Activated T-cell treated with anti-CD3 and anti-CD28 coated beads, Interleukin-2, amount 50 U/mL, for 4 hours (primary cell): ENCODE results near the gene MORC2. TPM values are rescaled to one million over a fixed set of nuclear protein-coding genes. Genes with fewer than 3 reads are reported as not detected.

ENCODE experiments used
- ATAC-seq, 2 donors: fragments of 200-7000 bp; cut with Tn5 transposase; one replicate each; pipeline ENCODE4 v1.10.0; 2021
- DNase-seq: peaks from one replicate; pipeline ENCODE4 v3.0.0-alpha.2; 2020
- H3K27me3 Mint-ChIP-seq: one replicate; pipeline ENCODE4 v1.8.0; 2021; ENCODE audit warnings: low read depth, mixed read lengths
- H3K36me3 Mint-ChIP-seq: one replicate; pipeline ENCODE4 v1.8.0; 2022; ENCODE audit warnings: mixed read lengths; ENCODE audit not compliant: insufficient read depth
- H3K4me1 Mint-ChIP-seq: one replicate; pipeline ENCODE4 v1.8.0; 2021; ENCODE audit warnings: low read depth, mixed read lengths
- H3K4me3 Mint-ChIP-seq: one replicate; pipeline ENCODE4 v1.8.0; 2021; ENCODE audit warnings: mild to moderate bottlenecking, moderate library complexity, mixed read lengths
- H3K9me3 Mint-ChIP-seq: one replicate; pipeline ENCODE4 v1.8.0; 2021; ENCODE audit warnings: mixed read lengths
- total RNA-seq, 3 donors: library from RNA; stranded (reverse); gene quantifications; one replicate each; pipeline ENCODE4 v1.2.1, GENCODE V29; 2021

Gene MORC2
- total RNA-seq, 3 donors from 2014 or later, result 26.9 to 27.7 (median 27.6) TPM

DNA sequence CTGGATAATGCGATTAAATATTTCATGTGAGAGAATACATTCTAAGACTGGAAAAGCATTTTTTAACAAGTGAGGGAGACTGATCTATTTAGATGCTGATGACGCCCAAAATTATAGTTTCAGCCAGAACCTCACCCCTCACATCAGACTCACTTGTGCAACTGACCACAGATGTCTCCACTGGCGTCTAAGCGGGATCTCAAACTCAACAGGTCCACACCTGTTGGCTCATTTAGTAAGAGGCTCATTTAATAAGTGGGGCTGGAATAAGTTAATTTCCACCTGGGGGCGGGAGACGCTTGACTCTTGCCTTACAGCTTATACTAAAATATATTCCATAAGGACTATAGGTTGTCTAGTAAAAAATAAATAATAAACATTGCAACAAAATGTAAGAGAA, 47.5 kb downstream of the MORC2 start:
- H3K4me1 Mint-ChIP-seq, result peaks cover 13% of the 10 kb centered on the region
- DNase-seq (no peak), ATAC-seq (no peak)
- no peaks in the 10 kb centered on the region for H3K9me3 Mint-ChIP-seq
- H3K36me3 Mint-ChIP-seq, result peaks cover 6% of the 10 kb centered on the region
- no peaks in the 10 kb centered on the region for H3K27me3 Mint-ChIP-seq
- H3K4me3 Mint-ChIP-seq, result peak overlapping the region; percentile 78

- peak overlapping the region; percentile 48 for H3K4me3 Mint-ChIP-seq
- H3K27me3 Mint-ChIP-seq, result no peaks in the 10 kb centered on the region
- ATAC-seq, result peak; percentile 76 to 78
- no peaks in the 10 kb centered on the region for H3K9me3 Mint-ChIP-seq
- peak; percentile 86 for DNase-seq
- peaks cover 6% of the 10 kb centered on the region for H3K36me3 Mint-ChIP-seq
- H3K4me1 Mint-ChIP-seq, result peaks cover 13% of the 10 kb centered on the region
Measured at GRCh38 chr22:30920407-30920806, 48.2 kb downstream of the MORC2 start.

DNA sequence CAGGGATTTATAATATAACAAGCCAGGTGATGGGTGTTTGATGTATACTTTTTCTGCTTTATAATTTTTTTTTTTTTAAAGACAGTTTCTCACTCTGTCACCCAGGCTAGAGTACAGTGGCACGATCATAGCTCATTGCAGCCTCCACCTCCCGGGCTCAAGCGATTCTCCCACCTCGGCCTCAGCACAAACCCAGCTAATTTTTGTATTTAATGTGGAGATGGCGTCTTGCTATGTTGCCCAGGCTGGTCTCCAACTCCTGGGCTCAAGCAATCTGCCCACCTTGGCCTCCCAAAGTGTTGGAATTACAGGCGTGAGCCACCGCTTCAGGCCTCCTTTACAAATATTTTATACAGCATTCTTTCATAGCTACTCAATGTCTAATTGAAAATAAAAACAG, 48.6 kb downstream of the MORC2 start:
- no peaks in the 10 kb centered on the region for H3K9me3 Mint-ChIP-seq
- no peak overlapping the region for H3K4me3 Mint-ChIP-seq
- ATAC-seq, result no peak
- no peaks in the 10 kb centered on the region for H3K27me3 Mint-ChIP-seq
- H3K36me3 Mint-ChIP-seq, result peaks cover 6% of the 10 kb centered on the region
- peaks cover 13% of the 10 kb centered on the region for H3K4me1 Mint-ChIP-seq
- DNase-seq, result no peak

DNA sequence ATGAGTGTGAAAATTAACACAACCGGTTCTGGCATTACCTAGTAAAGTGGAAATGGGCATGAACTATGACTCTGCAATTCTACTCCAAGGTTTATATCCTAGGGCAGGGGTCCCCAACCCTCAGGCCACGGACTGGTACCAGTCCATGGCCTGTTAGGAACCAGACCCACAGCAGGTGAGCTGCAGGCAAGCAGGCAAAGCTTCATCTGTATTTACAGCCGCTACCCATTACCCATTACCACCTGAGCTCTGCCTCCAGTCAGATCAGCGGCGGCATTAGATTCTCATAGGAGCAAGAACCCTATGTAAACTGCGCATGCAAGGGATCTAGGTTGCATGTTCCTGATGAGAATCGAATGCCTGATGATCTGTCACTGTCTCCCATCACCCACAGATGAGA, 49.8 kb downstream of the MORC2 start:
- ATAC-seq (no peak), DNase-seq (no peak)
- Mint-ChIP-seq H3K27me3 (no peaks in the 10 kb centered on the region), H3K4me3 (no peak overlapping the region), H3K36me3 (no peaks in the 10 kb centered on the region), H3K4me1 (peaks cover 13% of the 10 kb centered on the region), H3K9me3 (no peaks in the 10 kb centered on the region)

GRCh38 chr22:30910358-30910757, 58.2 kb downstream of the MORC2 start:
- no peaks in the 10 kb centered on the region for H3K27me3 Mint-ChIP-seq
- no peaks in the 10 kb centered on the region for H3K4me1 Mint-ChIP-seq
- no peak for DNase-seq
- H3K9me3 Mint-ChIP-seq, result no peaks in the 10 kb centered on the region
- H3K36me3 Mint-ChIP-seq, result peaks cover 15% of the 10 kb centered on the region
- no peak for ATAC-seq
- H3K4me3 Mint-ChIP-seq, result no peak overlapping the region

- ATAC-seq, result no peak
- peaks cover 16% of the 10 kb centered on the region for H3K36me3 Mint-ChIP-seq
- no peaks in the 10 kb centered on the region for H3K27me3 Mint-ChIP-seq
- no peaks in the 10 kb centered on the region for H3K4me1 Mint-ChIP-seq
- DNase-seq, result no peak
- H3K4me3 Mint-ChIP-seq, result no peak overlapping the region
- no peaks in the 10 kb centered on the region for H3K9me3 Mint-ChIP-seq
Measured at GRCh38 chr22:30909306-30909705, 59.3 kb downstream of the MORC2 start.

GRCh38 chr22:30908051-30908461, 60.5 kb downstream of the MORC2 start:
- no peaks in the 10 kb centered on the region for H3K9me3 Mint-ChIP-seq
- ATAC-seq, result no peak
- H3K27me3 Mint-ChIP-seq, result no peaks in the 10 kb centered on the region
- DNase-seq, result no peak
- peaks cover 22% of the 10 kb centered on the region for H3K36me3 Mint-ChIP-seq
- no peak overlapping the region for H3K4me3 Mint-ChIP-seq
- H3K4me1 Mint-ChIP-seq, result peaks cover under 1% of the 10 kb centered on the region

- DNase-seq, result no peak
- Mint-ChIP-seq H3K9me3 (no peaks in the 10 kb centered on the region), H3K36me3 (peaks cover 26% of the 10 kb centered on the region), H3K27me3 (no peaks in the 10 kb centered on the region), H3K4me1 (peaks cover 4% of the 10 kb centered on the region), H3K4me3 (no peak overlapping the region)
- no peak for ATAC-seq
Measured at GRCh38 chr22:30906946-30907345, 61.6 kb downstream of the MORC2 start.

GRCh38 chr22:30906411-30906810, 62.2 kb downstream of the MORC2 start:
- H3K4me3 Mint-ChIP-seq, result no peak overlapping the region
- H3K4me1 Mint-ChIP-seq, result peaks cover 4% of the 10 kb centered on the region
- H3K36me3 Mint-ChIP-seq, result peaks cover 28% of the 10 kb centered on the region
- no peaks in the 10 kb centered on the region for H3K9me3 Mint-ChIP-seq
- ATAC-seq, result no peak
- DNase-seq, result no peak
- no peaks in the 10 kb centered on the region for H3K27me3 Mint-ChIP-seq

DNA sequence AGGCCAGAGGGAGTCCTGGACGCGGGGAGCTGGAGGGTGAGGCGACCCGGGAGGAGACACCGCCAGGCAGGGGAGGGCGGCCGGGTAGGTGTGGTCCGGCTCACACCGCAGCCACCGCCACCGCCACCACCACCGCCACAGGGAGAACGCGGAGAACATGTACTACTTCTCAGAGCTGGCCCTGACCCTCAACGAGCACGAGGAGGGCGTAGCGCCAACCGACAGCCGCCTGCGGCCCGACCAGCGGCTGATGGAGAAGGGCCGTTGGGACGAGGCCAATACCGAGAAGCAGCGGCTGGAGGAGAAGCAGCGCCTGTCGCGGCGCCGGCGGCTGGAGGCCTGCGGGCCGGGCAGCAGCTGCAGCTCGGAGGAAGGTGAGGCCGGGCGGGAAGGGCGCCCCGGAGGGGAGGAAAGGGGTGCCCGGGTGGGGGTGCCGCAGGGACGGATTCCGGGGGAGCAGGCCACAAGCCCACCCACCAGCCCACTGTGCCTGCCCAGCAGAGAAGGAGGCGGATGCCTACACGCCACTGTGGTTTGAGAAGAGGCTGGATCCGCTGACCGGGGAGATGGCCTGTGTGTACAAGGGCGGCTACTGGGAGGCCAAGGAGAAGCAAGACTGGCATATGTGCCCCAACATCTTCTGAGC, 62.8 kb downstream of the MORC2 start:
- DNase-seq, result no peak
- Mint-ChIP-seq H3K4me3 (no peak overlapping the region), H3K27me3 (no peaks in the 10 kb centered on the region), H3K9me3 (no peaks in the 10 kb centered on the region), H3K4me1 (peaks cover 4% of the 10 kb centered on the region), H3K36me3 (peaks cover 27% of the 10 kb centered on the region)
- ATAC-seq, result no peak

GRCh38 chr22:30903876-30904460, 64.6 kb downstream of the MORC2 start:
- Mint-ChIP-seq H3K4me3 (no peak overlapping the region), H3K4me1 (peaks cover 4% of the 10 kb centered on the region), H3K9me3 (no peaks in the 10 kb centered on the region), H3K36me3 (peaks cover 18% of the 10 kb centered on the region), H3K27me3 (no peaks in the 10 kb centered on the region)
- ATAC-seq (no peak), DNase-seq (no peak)

DNA sequence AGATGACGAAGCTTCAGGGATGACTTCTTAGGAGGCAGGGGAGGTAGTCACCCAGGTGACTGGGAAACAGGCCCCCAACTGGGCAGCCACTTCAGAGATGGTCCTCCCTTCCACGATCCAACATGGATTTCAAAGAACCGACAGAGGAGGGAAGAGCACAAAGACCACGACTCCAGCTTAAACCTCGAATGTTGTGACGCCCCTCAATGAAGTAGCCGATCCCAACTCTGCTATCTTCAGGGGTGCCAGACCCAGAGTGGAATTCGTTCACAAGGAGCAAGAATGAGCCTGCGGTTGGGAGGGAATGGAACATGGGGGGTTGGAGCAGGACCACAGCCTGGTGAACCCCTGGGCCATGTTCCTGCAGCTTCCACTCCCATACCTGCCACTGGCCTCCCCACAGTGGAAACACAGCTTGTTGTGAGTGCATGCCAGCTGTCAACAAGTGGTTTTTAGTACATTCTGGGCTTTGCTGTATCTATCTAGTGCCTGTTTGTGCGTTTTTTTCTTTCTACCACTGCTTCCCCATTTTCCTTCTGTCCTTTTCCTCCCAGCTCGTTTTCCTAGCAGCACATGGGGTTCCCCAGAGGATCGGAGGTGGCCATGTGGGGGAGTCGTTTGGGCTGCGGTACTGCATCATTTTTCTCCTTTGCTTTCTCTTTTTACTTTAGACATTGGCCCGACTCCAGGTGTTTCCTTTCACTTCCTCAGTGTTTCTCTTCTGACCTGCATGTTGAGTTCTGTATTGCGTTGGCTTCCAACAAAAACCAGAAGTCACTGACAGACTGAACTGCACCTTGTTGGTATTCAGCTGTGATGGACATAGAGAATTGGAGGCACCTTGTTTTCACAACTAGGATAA, 65.8 kb downstream of the MORC2 start:
- Mint-ChIP-seq H3K9me3 (no peaks in the 10 kb centered on the region), H3K27me3 (no peaks in the 10 kb centered on the region), H3K4me3 (no peak overlapping the region), H3K36me3 (peaks cover 21% of the 10 kb centered on the region), H3K4me1 (peaks cover 4% of the 10 kb centered on the region)
- DNase-seq (no peak), ATAC-seq (no peak)

DNA sequence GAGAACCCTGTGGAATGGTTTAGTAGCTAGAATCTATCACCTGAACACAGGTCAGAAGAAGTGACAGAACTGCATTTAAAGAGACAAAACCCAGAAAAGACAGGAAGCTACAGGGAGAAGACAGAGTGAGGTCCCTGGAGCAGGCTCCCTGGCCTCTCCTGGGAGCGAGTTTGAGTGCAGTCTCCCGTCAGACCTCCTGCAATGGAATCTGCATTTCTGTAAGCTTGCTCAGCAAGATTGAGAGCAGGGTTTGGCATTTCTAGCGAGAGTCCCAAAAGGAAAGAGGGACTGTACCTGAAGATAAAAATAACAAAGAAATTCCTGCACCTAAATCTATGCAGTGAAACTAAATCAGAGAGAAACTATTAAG, 74.2 kb downstream of the MORC2 start:
- H3K4me1 Mint-ChIP-seq, result peaks cover 28% of the 10 kb centered on the region
- H3K36me3 Mint-ChIP-seq, result peaks cover 5% of the 10 kb centered on the region
- ATAC-seq (no peak), DNase-seq (no peak)
- no peaks in the 10 kb centered on the region for H3K9me3 Mint-ChIP-seq
- H3K27me3 Mint-ChIP-seq, result no peaks in the 10 kb centered on the region
- H3K4me3 Mint-ChIP-seq, result no peak overlapping the region

DNA sequence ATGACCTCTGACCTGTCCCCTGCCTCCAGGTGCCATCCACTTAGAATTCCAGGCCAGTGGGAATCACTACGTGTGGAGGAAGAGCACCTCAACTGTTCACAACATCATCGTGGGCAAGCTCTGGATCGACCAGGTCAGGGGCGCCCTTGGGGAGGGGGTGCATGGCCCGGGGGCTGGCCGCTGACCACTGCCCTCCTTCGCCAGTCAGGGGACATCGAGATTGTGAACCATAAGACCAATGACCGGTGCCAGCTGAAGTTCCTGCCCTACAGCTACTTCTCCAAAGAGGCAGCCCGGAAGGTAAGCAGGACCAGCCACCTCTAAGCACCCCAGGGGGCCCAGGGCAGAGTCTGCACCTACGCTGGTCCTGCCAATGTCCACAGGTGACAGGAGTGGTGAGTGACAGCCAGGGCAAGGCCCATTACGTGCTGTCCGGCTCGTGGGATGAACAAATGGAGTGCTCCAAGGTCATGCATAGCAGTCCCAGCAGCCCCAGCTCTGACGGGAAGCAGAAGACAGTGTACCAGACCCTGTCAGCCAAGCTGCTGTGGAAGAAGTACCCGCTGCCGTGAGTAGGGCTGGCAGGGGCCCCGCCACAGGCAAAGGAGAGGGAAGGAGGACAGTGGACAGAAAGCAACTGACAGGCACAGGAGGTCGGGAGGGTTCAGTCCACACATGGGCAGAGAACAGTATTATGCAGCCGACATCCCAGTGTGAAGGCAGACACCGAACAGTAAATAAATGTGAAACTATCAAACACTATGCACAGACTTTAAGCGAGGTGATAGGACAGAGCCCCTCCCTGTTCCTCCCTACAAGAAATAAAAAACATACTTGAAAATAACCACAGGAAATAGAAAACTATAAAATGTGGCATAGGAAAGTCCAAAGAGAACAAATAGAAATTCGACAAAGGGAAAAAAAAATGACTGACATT, 74.9 kb downstream of the MORC2 start:
- Mint-ChIP-seq H3K36me3 (peaks cover 5% of the 10 kb centered on the region), H3K4me3 (peak overlapping the region; percentile 46), H3K9me3 (no peaks in the 10 kb centered on the region), H3K4me1 (peaks cover 28% of the 10 kb centered on the region), H3K27me3 (no peaks in the 10 kb centered on the region)
- ATAC-seq, result no peak
- DNase-seq, result no peak
